Measurements from ENCODE around the gene STRN3.

The STRN3 gene

DNA sequence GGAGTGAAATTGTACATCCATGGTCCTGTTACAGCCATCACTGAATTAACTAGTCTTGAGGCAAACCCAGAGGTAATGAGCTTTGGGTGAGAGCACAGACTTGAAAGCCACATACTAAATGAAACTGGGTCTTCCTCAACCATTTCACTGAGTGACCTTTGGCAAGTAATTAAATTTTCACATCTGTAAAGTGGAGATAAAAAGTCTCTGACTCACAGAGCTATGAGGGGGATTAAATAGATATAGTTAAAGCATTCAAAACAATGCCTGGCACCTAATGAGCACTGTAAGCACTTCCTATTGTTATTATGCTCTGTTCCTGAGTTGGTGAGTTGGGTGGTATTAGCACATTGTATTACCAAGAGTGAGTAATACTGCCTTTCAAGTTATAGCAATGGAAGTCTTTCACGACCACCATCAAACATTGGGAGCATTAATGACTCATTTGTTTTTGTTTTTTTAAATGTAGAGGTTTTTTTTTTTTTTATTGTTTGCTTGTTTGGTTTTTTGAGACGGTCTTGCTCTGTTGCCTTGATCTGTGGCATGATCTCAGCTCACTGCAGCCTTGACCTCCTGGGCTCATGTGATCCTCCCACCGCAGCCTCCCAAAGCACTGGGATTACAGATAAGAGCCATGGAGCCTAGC is 12.5 kb upstream of the STRN3 start:
- no peaks in the 10 kb centered on the region for H3K79me2 ChIP-seq (ENCODE audit: insufficient read depth, low read depth)
- H4K20me1 ChIP-seq (ENCODE audit: insufficient read depth): no peaks in the 10 kb centered on the region
- no peak overlapping the region for H3K4me3 ChIP-seq (IDR thresholded peaks at IDR 0.05; ENCODE audit: insufficient read depth, low read depth, low read length)
- H2AFZ ChIP-seq (ENCODE audit: low read depth): no peak overlapping the region
- H3K36me3 ChIP-seq (ENCODE audit: insufficient read depth): no peaks in the 10 kb centered on the region
- H3K9ac ChIP-seq: no peak overlapping the region
- no peak overlapping the region for H3K4me2 ChIP-seq
- TF ChIP-seq, protein P1, sequence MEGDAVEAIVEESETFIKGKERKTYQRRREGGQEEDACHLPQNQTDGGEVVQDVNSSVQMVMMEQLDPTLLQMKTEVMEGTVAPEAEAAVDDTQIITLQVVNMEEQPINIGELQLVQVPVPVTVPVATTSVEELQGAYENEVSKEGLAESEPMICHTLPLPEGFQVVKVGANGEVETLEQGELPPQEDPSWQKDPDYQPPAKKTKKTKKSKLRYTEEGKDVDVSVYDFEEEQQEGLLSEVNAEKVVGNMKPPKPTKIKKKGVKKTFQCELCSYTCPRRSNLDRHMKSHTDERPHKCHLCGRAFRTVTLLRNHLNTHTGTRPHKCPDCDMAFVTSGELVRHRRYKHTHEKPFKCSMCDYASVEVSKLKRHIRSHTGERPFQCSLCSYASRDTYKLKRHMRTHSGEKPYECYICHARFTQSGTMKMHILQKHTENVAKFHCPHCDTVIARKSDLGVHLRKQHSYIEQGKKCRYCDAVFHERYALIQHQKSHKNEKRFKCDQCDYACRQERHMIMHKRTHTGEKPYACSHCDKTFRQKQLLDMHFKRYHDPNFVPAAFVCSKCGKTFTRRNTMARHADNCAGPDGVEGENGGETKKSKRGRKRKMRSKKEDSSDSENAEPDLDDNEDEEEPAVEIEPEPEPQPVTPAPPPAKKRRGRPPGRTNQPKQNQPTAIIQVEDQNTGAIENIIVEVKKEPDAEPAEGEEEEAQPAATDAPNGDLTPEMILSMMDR (conservative IDR thresholded peaks at IDR 0.05; ENCODE audit: low read depth, low read length): no peak
- H3K27ac ChIP-seq: no peak overlapping the region
- no peaks in the 10 kb centered on the region for H3K27me3 ChIP-seq (ENCODE audit: insufficient read depth, low read depth)
- peaks cover 8% of the 10 kb centered on the region for H3K4me1 ChIP-seq (ENCODE audit: low read depth, poor library complexity, severe bottlenecking)

DNA sequence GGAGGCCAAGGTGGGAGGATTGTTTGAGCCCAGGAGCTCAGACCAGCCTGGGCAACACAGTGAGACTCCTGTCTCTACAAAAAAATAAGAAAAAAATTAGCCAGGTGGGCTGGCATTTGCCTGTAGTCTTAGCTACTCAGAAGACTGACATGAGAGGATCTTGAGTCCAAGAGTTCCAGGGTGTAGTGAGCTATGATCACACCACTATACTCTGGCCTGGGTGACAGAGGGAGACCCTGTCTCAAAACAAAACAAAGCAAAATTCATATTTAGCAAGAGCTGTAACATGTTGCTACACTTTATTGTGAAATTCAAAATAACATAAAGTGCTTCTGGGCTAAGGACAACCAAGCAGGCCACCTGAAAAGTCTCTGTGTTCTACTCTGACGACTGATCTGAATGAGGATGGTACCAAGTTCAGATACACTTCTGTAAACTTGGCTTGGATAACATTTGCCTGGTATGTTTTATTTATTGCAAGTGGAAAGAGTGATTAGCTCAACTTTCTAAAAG is 11.6 kb upstream of the STRN3 start:
- H3K27ac ChIP-seq: no peak overlapping the region

DNA sequence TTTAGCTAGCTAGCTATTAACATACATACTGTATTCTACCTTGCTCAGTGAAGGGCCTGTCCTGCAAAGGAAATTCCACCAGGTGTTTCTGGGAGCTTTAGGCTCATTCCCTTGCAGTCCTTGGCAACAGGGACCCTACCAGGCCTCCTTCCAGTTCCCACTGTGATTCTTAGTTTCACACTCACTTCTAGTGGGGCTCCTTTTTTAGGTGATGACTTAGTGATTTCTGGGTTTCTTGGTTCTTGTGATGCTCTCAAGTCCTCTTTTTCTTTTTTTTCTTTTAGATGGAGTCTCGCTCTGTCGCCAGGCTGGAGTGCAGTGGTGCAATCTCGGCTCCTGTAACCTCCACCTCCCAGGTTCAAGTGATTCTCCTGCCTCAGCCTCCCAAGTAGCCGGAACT is 10.4 kb upstream of the STRN3 start:
- Histone ChIP-seq H3K36me3 (ENCODE audit: insufficient read depth) (no peaks in the 10 kb centered on the region), H3K27me3 (ENCODE audit: insufficient read depth, low read depth) (no peaks in the 10 kb centered on the region), H3K27ac (no peak overlapping the region), H3K4me2 (no peak overlapping the region), H2AFZ (ENCODE audit: low read depth) (no peak overlapping the region), H3K79me2 (ENCODE audit: insufficient read depth, low read depth) (no peaks in the 10 kb centered on the region), H3K4me3 (IDR thresholded peaks at IDR 0.05; ENCODE audit: insufficient read depth, low read depth, low read length) (no peak overlapping the region), H3K4me1 (ENCODE audit: low read depth, poor library complexity, severe bottlenecking) (peaks cover 8% of the 10 kb centered on the region), H3K9ac (no peak overlapping the region), H4K20me1 (ENCODE audit: insufficient read depth) (no peaks in the 10 kb centered on the region)
- TF ChIP-seq, protein P1 (conservative IDR thresholded peaks at IDR 0.05; ENCODE audit: low read depth, low read length): no peak

More for the DNA sequence above, 11.6 kb upstream of the STRN3 start:
- H2AFZ ChIP-seq (ENCODE audit: low read depth): no peak overlapping the region
- H3K4me2 ChIP-seq: no peak overlapping the region
- no peak overlapping the region for H3K9ac ChIP-seq
- no peaks in the 10 kb centered on the region for H4K20me1 ChIP-seq (ENCODE audit: insufficient read depth)
- H3K36me3 ChIP-seq (ENCODE audit: insufficient read depth): no peaks in the 10 kb centered on the region
- no peak overlapping the region for H3K4me3 ChIP-seq (IDR thresholded peaks at IDR 0.05; ENCODE audit: insufficient read depth, low read depth, low read length)
- H3K79me2 ChIP-seq (ENCODE audit: insufficient read depth, low read depth): no peaks in the 10 kb centered on the region
- H3K4me1 ChIP-seq (ENCODE audit: low read depth, poor library complexity, severe bottlenecking): peaks cover 8% of the 10 kb centered on the region
- no peaks in the 10 kb centered on the region for H3K27me3 ChIP-seq (ENCODE audit: insufficient read depth, low read depth)
- TF ChIP-seq, protein P1 (conservative IDR thresholded peaks at IDR 0.05; ENCODE audit: low read depth, low read length): no peak

DNA sequence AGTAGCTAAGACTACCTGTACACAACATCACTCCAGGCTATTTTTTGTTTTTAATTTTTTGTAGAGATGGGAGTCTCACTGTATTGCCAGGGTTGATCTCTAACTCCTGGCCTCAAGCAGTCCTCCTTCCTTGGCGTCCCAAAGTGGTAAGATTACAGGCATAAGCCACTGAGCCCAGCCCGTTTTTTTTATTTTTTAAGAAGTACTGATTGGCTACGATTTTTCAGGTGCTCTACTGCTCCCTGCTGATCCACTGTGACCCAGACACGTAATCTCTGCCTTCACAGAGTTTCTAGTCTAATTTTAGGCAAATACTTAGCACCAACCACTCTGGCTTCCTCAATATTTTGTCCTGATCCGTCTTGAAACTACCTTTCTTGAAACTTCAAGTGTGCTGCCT is 4.3 kb upstream of the STRN3 start:
- H3K4me2 ChIP-seq: no peak overlapping the region
- H2AFZ ChIP-seq (ENCODE audit: low read depth): no peak overlapping the region
- H3K4me1 ChIP-seq (ENCODE audit: low read depth, poor library complexity, severe bottlenecking): peaks cover 7% of the 10 kb centered on the region
- H3K36me3 ChIP-seq (ENCODE audit: insufficient read depth): no peaks in the 10 kb centered on the region
- TF ChIP-seq, protein P1 (conservative IDR thresholded peaks at IDR 0.05; ENCODE audit: low read depth, low read length): no peak
- H3K4me3 ChIP-seq (IDR thresholded peaks at IDR 0.05; ENCODE audit: insufficient read depth, low read depth, low read length): no peak overlapping the region
- H3K27ac ChIP-seq: no peak overlapping the region
- no peaks in the 10 kb centered on the region for H3K27me3 ChIP-seq (ENCODE audit: insufficient read depth, low read depth)
- H3K9ac ChIP-seq: no peak overlapping the region
- H3K79me2 ChIP-seq (ENCODE audit: insufficient read depth, low read depth): 0 out of 2 replicates have a peak, but pooled peaks cover 2% of the 10 kb centered on the region
- no peaks in the 10 kb centered on the region for H4K20me1 ChIP-seq (ENCODE audit: insufficient read depth)
